ENCODE measurements around the gene BTBD9. TPM values are rescaled to one million over a fixed set of nuclear protein-coding genes. Genes with fewer than 3 reads are reported as not detected.

Gene BTBD9
- total RNA-seq, 1 donor from 2014 or later = 17.2 TPM

DNA sequence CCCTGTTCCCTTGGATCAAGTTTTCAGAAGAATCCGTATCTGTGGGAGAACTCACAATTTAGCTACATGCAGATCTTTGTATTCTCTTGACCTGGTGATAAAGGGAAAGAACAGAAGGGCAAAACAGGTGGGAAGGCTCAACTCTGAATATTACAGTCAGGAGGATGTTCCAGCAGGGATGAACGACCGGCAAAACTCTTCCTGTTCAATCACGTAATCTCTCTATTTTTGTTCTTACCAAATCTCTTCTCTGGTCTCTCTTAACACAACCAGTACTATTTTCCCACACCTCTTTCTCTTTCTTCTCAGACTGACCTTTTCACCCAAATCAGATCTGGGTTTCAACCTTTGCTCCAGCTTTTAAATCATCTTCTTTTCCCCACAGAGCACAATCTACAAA, 371.4 kb downstream of the BTBD9 start:
- no peaks in the 10 kb centered on the region for H3K36me3 ChIP-seq (ENCODE audit: control insufficient read depth in 3 of 3, insufficient read depth in 3 of 3, low read length in 3 of 3)
- H3K4me1 ChIP-seq (ENCODE audit: control insufficient read depth in 3 of 3, insufficient read depth in 3 of 3, low read length in 3 of 3) = peaks cover 22 to 30% (median 26%) of the 10 kb centered on the region in 3 donors
- no peak overlapping the region for H3K9ac ChIP-seq (ENCODE audit: low read depth in 1 of 3, low read length in 3 of 3)
- no peak overlapping the region for H3K27ac ChIP-seq (ENCODE audit: low read depth, low read length)
- H3K4me3 ChIP-seq (ENCODE audit: low read length in 3 of 3) = no peak overlapping the region
- H3K27me3 ChIP-seq (ENCODE audit: control insufficient read depth in 3 of 3, insufficient read depth in 3 of 3, low read length in 3 of 3) = no peaks in the 10 kb centered on the region
- no peaks in the 10 kb centered on the region for H3K9me3 ChIP-seq (ENCODE audit: control insufficient read depth in 3 of 3, low read length in 3 of 3)

GRCh38 chr6:38266921-38267354, 372.8 kb downstream of the BTBD9 start:
- Histone ChIP-seq H3K9me3 (ENCODE audit: control insufficient read depth in 3 of 3, low read length in 3 of 3) (no peaks in the 10 kb centered on the region), H3K4me3 (ENCODE audit: low read length in 3 of 3) (no peak overlapping the region), H3K27me3 (ENCODE audit: control insufficient read depth in 3 of 3, insufficient read depth in 3 of 3, low read length in 3 of 3) (no peaks in the 10 kb centered on the region), H3K27ac (ENCODE audit: low read depth, low read length) (no peak overlapping the region), H3K4me1 (ENCODE audit: control insufficient read depth in 3 of 3, insufficient read depth in 3 of 3, low read length in 3 of 3) (peaks cover 30 to 39% (median 34%) of the 10 kb centered on the region in 3 donors), H3K36me3 (ENCODE audit: control insufficient read depth in 3 of 3, insufficient read depth in 3 of 3, low read length in 3 of 3) (no peaks in the 10 kb centered on the region), H3K9ac (ENCODE audit: low read depth in 1 of 3, low read length in 3 of 3) (no peak overlapping the region)

GRCh38 chr6:38264605-38265004, 375.1 kb downstream of the BTBD9 start:
- H3K4me3 ChIP-seq (ENCODE audit: low read length in 3 of 3) = no peak overlapping the region
- no peak overlapping the region for H3K27ac ChIP-seq (ENCODE audit: low read depth, low read length)
- H3K9ac ChIP-seq (ENCODE audit: low read depth in 1 of 3, low read length in 3 of 3) = no peak overlapping the region
- H3K9me3 ChIP-seq (ENCODE audit: control insufficient read depth in 3 of 3, low read length in 3 of 3) = no peaks in the 10 kb centered on the region
- no peaks in the 10 kb centered on the region for H3K36me3 ChIP-seq (ENCODE audit: control insufficient read depth in 3 of 3, insufficient read depth in 3 of 3, low read length in 3 of 3)
- peaks cover 23 to 33% (median 28%) of the 10 kb centered on the region in 3 donors for H3K4me1 ChIP-seq (ENCODE audit: control insufficient read depth in 3 of 3, insufficient read depth in 3 of 3, low read length in 3 of 3)
- H3K27me3 ChIP-seq (ENCODE audit: control insufficient read depth in 3 of 3, insufficient read depth in 3 of 3, low read length in 3 of 3) = no peaks in the 10 kb centered on the region

GRCh38 chr6:38262609-38263008, 377.1 kb downstream of the BTBD9 start:
- Histone ChIP-seq H3K27me3 (ENCODE audit: control insufficient read depth in 3 of 3, insufficient read depth in 3 of 3, low read length in 3 of 3) (no peaks in the 10 kb centered on the region), H3K27ac (ENCODE audit: low read depth, low read length) (peak overlapping the region; percentile 38), H3K4me3 (ENCODE audit: low read length in 3 of 3) (no peak overlapping the region), H3K36me3 (ENCODE audit: control insufficient read depth in 3 of 3, insufficient read depth in 3 of 3, low read length in 3 of 3) (no peaks in the 10 kb centered on the region), H3K9me3 (ENCODE audit: control insufficient read depth in 3 of 3, low read length in 3 of 3) (no peaks in the 10 kb centered on the region), H3K4me1 (ENCODE audit: control insufficient read depth in 3 of 3, insufficient read depth in 3 of 3, low read length in 3 of 3) (peaks cover 11 to 25% (median 19%) of the 10 kb centered on the region in 3 donors), H3K9ac (ENCODE audit: low read depth in 1 of 3, low read length in 3 of 3) (no peak overlapping the region)

GRCh38 chr6:38262026-38262425, 377.7 kb downstream of the BTBD9 start:
- no peaks in the 10 kb centered on the region for H3K36me3 ChIP-seq (ENCODE audit: control insufficient read depth in 3 of 3, insufficient read depth in 3 of 3, low read length in 3 of 3)
- no peaks in the 10 kb centered on the region for H3K27me3 ChIP-seq (ENCODE audit: control insufficient read depth in 3 of 3, insufficient read depth in 3 of 3, low read length in 3 of 3)
- peak overlapping the region; percentile 38 for H3K27ac ChIP-seq (ENCODE audit: low read depth, low read length)
- no peaks in the 10 kb centered on the region for H3K9me3 ChIP-seq (ENCODE audit: control insufficient read depth in 3 of 3, low read length in 3 of 3)
- H3K9ac ChIP-seq (ENCODE audit: low read depth in 1 of 3, low read length in 3 of 3) = peak overlapping the region in 1 of 3 donors; percentile 18
- peaks cover 11 to 21% (median 14%) of the 10 kb centered on the region in 3 donors for H3K4me1 ChIP-seq (ENCODE audit: control insufficient read depth in 3 of 3, insufficient read depth in 3 of 3, low read length in 3 of 3)
- no peak overlapping the region for H3K4me3 ChIP-seq (ENCODE audit: low read length in 3 of 3)

- H3K4me3 ChIP-seq (ENCODE audit: low read length in 3 of 3) = peak overlapping the region in 1 of 3 donors; percentile 30
- H3K27me3 ChIP-seq (ENCODE audit: control insufficient read depth in 3 of 3, insufficient read depth in 3 of 3, low read length in 3 of 3) = no peaks in the 10 kb centered on the region
- peak overlapping the region in 1 of 3 donors; percentile 18 for H3K9ac ChIP-seq (ENCODE audit: low read depth in 1 of 3, low read length in 3 of 3)
- H3K27ac ChIP-seq (ENCODE audit: low read depth, low read length) = peak overlapping the region; percentile 38
- no peaks in the 10 kb centered on the region for H3K9me3 ChIP-seq (ENCODE audit: control insufficient read depth in 3 of 3, low read length in 3 of 3)
- no peaks in the 10 kb centered on the region for H3K36me3 ChIP-seq (ENCODE audit: control insufficient read depth in 3 of 3, insufficient read depth in 3 of 3, low read length in 3 of 3)
- H3K4me1 ChIP-seq (ENCODE audit: control insufficient read depth in 3 of 3, insufficient read depth in 3 of 3, low read length in 3 of 3) = peaks cover 11 to 18% (median 12%) of the 10 kb centered on the region in 3 donors
Measured at GRCh38 chr6:38261626-38262025, 378.1 kb downstream of the BTBD9 start.

DNA sequence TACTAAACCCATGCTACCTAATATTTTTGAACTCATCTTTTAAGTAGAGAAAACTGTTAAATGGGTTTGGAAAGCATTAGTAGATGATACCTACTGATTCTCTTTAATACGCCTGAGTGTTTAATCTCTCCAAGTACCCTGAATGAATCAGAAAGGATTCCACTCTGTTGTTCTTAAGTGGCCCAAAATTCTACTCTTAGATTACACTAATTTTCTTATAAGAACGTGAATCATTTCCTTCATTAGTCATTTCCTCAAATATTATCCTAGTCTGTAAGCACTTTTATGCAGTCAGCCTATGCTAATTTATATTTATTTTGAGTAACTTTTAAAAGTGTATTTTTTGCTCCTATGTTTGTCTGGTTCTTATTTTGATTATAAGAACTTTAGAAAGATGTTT, 380.0 kb downstream of the BTBD9 start:
- Histone ChIP-seq H3K4me1 (ENCODE audit: control insufficient read depth in 3 of 3, insufficient read depth in 3 of 3, low read length in 3 of 3) (peaks cover 11 to 18% (median 12%) of the 10 kb centered on the region in 3 donors), H3K4me3 (ENCODE audit: low read length in 3 of 3) (no peak overlapping the region), H3K27me3 (ENCODE audit: control insufficient read depth in 3 of 3, insufficient read depth in 3 of 3, low read length in 3 of 3) (no peaks in the 10 kb centered on the region), H3K27ac (ENCODE audit: low read depth, low read length) (no peak overlapping the region), H3K9ac (ENCODE audit: low read depth in 1 of 3, low read length in 3 of 3) (no peak overlapping the region), H3K9me3 (ENCODE audit: control insufficient read depth in 3 of 3, low read length in 3 of 3) (no peaks in the 10 kb centered on the region), H3K36me3 (ENCODE audit: control insufficient read depth in 3 of 3, insufficient read depth in 3 of 3, low read length in 3 of 3) (peaks cover 3 to 8% (median 4%) of the 10 kb centered on the region in 3 donors)

- Histone ChIP-seq H3K27me3 (ENCODE audit: control insufficient read depth in 3 of 3, insufficient read depth in 3 of 3, low read length in 3 of 3) (no peaks in the 10 kb centered on the region), H3K36me3 (ENCODE audit: control insufficient read depth in 3 of 3, insufficient read depth in 3 of 3, low read length in 3 of 3) (no peaks in the 10 kb centered on the region), H3K9me3 (ENCODE audit: control insufficient read depth in 3 of 3, low read length in 3 of 3) (no peaks in the 10 kb centered on the region), H3K4me3 (ENCODE audit: low read length in 3 of 3) (no peak overlapping the region), H3K27ac (ENCODE audit: low read depth, low read length) (no peak overlapping the region), H3K4me1 (ENCODE audit: control insufficient read depth in 3 of 3, insufficient read depth in 3 of 3, low read length in 3 of 3) (peaks cover 0 to 4% (median 0%) of the 10 kb centered on the region in 3 donors), H3K9ac (ENCODE audit: low read depth in 1 of 3, low read length in 3 of 3) (no peak overlapping the region)
Measured at GRCh38 chr6:38248500-38249234, 391.1 kb downstream of the BTBD9 start.

DNA sequence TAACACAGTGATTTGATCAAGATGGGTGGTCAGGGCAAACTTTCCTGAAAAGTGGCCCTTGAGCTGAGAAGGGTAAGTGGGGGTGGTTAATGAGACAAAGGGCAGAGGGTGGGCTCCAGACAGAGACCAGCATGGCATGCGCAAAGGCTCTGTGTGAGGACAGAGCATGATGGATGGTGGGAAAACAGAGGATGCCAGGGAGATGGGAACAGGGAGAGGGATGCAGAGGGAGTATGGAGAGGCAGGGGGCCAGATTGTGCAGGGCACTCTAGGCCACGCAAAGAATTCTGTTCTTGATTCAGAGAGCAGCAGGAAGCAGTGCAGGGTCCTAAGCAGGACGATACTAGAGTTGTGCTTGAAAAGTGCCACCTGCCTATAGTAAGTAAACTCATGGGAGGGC, 394.4 kb downstream of the BTBD9 start:
- no peak overlapping the region for H3K27ac ChIP-seq (ENCODE audit: low read depth, low read length)
- H3K36me3 ChIP-seq (ENCODE audit: control insufficient read depth in 3 of 3, insufficient read depth in 3 of 3, low read length in 3 of 3) = no peaks in the 10 kb centered on the region
- H3K4me3 ChIP-seq (ENCODE audit: low read length in 3 of 3) = no peak overlapping the region

GRCh38 chr6:38244869-38245268, 394.9 kb downstream of the BTBD9 start:
- Histone ChIP-seq H3K4me1 (ENCODE audit: control insufficient read depth in 3 of 3, insufficient read depth in 3 of 3, low read length in 3 of 3) (peaks cover 0 to 4% (median 0%) of the 10 kb centered on the region in 3 donors), H3K9ac (ENCODE audit: low read depth in 1 of 3, low read length in 3 of 3) (no peak overlapping the region), H3K27ac (ENCODE audit: low read depth, low read length) (no peak overlapping the region), H3K9me3 (ENCODE audit: control insufficient read depth in 3 of 3, low read length in 3 of 3) (no peaks in the 10 kb centered on the region), H3K36me3 (ENCODE audit: control insufficient read depth in 3 of 3, insufficient read depth in 3 of 3, low read length in 3 of 3) (no peaks in the 10 kb centered on the region), H3K27me3 (ENCODE audit: control insufficient read depth in 3 of 3, insufficient read depth in 3 of 3, low read length in 3 of 3) (no peaks in the 10 kb centered on the region), H3K4me3 (ENCODE audit: low read length in 3 of 3) (no peak overlapping the region)

More for the DNA sequence above, 394.4 kb downstream of the BTBD9 start:
- H3K27me3 ChIP-seq (ENCODE audit: control insufficient read depth in 3 of 3, insufficient read depth in 3 of 3, low read length in 3 of 3) = no peaks in the 10 kb centered on the region
- H3K9me3 ChIP-seq (ENCODE audit: control insufficient read depth in 3 of 3, low read length in 3 of 3) = no peaks in the 10 kb centered on the region
- H3K4me1 ChIP-seq (ENCODE audit: control insufficient read depth in 3 of 3, insufficient read depth in 3 of 3, low read length in 3 of 3) = peaks cover 0 to 4% (median 0%) of the 10 kb centered on the region in 3 donors
- H3K9ac ChIP-seq (ENCODE audit: low read depth in 1 of 3, low read length in 3 of 3) = no peak overlapping the region

All from skeletal muscle tissue (tissue), 4 donors.